CD4-positive, alpha-beta T cell treated with Interleukin-12 subunit alpha and Interleukin-12 subunit beta, for 1 hour (primary cell): ENCODE data around the gene SFMBT2.

ENCODE experiments used
- DNase-seq: peaks from one replicate; pipeline ENCODE4 v3.0.0-alpha.2; 2020

The SFMBT2 gene

GRCh38 chr10:7293378-7293920, 117.4 kb downstream of the SFMBT2 start:
- DNase-seq: no peak

- no peak for DNase-seq
Observed at GRCh38 chr10:7291487-7292270, 119.2 kb downstream of the SFMBT2 start.

GRCh38 chr10:7288060-7288690, 122.7 kb downstream of the SFMBT2 start:
- no peak for DNase-seq

GRCh38 chr10:7287377-7287776, 123.5 kb downstream of the SFMBT2 start:
- no peak for DNase-seq

GRCh38 chr10:7285522-7286322, 125.1 kb downstream of the SFMBT2 start:
- no peak for DNase-seq

GRCh38 chr10:7283246-7283645, 127.6 kb downstream of the SFMBT2 start:
- no peak for DNase-seq

- no peak for DNase-seq
Observed at GRCh38 chr10:7282457-7282856, 128.4 kb downstream of the SFMBT2 start.

GRCh38 chr10:7281429-7281828, 129.4 kb downstream of the SFMBT2 start:
- DNase-seq: no peak

GRCh38 chr10:7279303-7279702, 131.5 kb downstream of the SFMBT2 start:
- DNase-seq: no peak

- DNase-seq: no peak
Observed at GRCh38 chr10:7277867-7278266, 133.0 kb downstream of the SFMBT2 start.

- no peak for DNase-seq
Observed at GRCh38 chr10:7277432-7277831, 133.4 kb downstream of the SFMBT2 start.

GRCh38 chr10:7275761-7276440, 134.9 kb downstream of the SFMBT2 start:
- DNase-seq: no peak

- DNase-seq: no peak
Observed at GRCh38 chr10:7274293-7274692, 136.5 kb downstream of the SFMBT2 start.

GRCh38 chr10:7272008-7272407, 138.8 kb downstream of the SFMBT2 start:
- DNase-seq: peak; percentile 15

GRCh38 chr10:7269988-7270387, 140.8 kb downstream of the SFMBT2 start:
- DNase-seq: no peak

- no peak for DNase-seq
Observed at GRCh38 chr10:7267142-7267541, 143.7 kb downstream of the SFMBT2 start.

- DNase-seq: no peak
Observed at GRCh38 chr10:7265396-7266123, 145.3 kb downstream of the SFMBT2 start.

GRCh38 chr10:7264313-7264756, 146.5 kb downstream of the SFMBT2 start:
- no peak for DNase-seq

GRCh38 chr10:7263616-7264015, 147.2 kb downstream of the SFMBT2 start:
- DNase-seq: no peak

GRCh38 chr10:7261351-7261750, 149.5 kb downstream of the SFMBT2 start:
- no peak for DNase-seq

GRCh38 chr10:7260912-7261311, 149.9 kb downstream of the SFMBT2 start:
- DNase-seq: no peak

GRCh38 chr10:7260412-7260900, 150.4 kb downstream of the SFMBT2 start:
- peak; percentile 64 for DNase-seq
